HuH-7 (cell line): ENCODE measurements around the gene DNALI1.

Experiments used
- DNase-seq: peaks from one replicate; pipeline ENCODE4 v3.0.0; 2011; ENCODE audit warnings: low spot score

Gene DNALI1

DNA sequence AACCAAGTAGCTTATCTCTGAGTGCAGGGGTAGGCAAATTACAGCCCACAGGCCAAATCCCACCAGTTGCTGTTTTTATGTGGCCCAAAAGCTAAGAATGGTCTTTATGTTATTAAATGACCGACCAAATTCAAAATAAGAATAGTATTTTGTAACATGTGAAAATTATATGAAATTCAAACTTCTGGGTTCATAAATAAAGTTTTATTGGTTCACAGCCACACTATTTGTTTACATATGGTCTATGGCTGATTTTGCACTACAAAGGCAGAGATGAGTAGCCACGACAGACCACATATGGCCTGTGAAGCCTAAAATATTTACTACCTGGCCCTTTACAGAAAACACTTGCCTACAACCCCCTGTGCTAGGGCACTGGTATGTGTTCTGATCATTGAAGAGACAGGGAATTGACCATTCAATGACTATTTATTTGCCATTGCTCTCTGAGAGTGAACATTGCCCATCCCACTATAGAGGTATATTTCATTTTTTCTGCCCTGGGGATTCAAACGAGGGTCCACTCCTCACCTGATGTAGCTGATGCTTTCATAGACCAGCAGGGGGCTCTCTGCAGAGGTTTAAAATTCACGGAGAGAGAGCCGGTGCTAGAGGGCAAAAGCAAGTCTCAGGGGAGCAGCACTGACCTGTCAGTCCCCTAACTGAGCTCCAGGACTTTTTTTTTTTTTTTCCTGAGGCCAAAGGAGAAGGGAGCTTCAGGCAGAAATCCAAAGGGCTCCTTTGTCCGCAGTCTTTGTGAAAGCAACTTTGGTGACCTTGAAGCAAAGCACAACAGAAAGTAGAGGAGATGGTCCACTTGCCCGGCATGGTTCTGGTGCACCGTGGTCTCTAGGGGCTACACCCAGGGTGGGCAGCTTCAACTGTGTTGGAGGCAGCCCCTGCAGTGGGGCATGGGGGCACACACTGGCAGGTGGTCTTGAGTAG, 46.3 kb downstream of the DNALI1 start:
- DNase-seq: peak; percentile 68

DNA sequence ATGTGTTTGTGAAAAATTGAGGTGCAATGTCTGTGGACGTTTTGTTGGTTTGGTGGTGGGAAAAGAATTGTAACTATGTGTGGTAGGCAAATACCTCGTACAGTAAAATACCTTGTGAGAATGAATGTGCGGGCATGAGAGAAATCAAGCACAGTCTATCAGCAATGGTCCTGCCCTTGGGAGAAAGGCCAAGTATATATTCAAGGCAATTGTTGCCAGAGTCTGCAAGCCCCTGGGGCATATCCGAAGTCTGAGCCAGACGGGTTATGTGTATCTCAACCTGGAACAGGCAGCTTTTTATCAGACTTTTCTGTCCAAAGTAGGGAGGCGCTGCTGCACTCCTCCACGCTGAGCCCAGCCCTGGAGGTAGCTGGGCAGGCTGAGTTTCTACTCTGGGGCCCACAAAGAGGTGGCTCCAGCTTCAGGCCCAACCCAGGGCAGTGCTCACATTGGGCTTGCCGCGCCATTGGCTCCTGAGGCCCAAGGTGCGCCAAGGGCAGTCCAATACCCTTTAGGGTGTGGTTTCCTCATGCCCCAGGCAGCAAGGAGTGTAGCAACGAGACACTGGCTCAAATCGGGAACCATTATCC, 48.4 kb downstream of the DNALI1 start:
- DNase-seq: no peak

DNA sequence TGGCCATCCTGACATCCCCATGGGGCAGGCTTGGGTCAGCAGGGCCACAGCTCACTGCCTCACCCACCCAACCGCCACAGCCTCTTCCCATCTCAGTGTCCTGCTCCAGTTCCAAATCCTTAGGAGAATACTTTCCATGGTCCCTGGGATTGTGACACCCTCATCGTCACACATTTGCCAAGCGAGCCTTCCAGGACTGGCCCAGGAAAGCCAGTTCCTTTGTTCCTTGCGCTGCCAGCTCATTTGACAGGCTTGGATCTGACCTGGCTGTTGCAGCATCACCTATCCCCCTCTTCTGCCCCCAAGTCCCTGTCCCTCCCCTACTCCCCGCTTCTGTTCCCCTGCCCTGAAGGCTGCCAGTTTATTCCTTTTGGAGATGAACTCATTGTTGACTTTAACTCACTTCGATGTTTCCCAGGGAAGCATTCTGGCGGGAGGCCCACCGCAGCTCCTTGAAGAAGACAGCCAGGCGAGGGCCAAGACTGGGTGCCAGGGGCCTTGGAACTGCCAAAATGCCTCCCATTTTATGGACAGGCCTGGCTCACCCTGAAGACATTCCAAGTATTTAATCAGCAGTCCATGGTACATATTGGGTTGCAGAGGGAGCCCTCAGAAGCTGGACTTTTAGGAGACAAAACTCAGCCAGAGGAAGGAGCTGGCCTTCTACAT, 49.2 kb downstream of the DNALI1 start:
- no peak for DNase-seq

DNA sequence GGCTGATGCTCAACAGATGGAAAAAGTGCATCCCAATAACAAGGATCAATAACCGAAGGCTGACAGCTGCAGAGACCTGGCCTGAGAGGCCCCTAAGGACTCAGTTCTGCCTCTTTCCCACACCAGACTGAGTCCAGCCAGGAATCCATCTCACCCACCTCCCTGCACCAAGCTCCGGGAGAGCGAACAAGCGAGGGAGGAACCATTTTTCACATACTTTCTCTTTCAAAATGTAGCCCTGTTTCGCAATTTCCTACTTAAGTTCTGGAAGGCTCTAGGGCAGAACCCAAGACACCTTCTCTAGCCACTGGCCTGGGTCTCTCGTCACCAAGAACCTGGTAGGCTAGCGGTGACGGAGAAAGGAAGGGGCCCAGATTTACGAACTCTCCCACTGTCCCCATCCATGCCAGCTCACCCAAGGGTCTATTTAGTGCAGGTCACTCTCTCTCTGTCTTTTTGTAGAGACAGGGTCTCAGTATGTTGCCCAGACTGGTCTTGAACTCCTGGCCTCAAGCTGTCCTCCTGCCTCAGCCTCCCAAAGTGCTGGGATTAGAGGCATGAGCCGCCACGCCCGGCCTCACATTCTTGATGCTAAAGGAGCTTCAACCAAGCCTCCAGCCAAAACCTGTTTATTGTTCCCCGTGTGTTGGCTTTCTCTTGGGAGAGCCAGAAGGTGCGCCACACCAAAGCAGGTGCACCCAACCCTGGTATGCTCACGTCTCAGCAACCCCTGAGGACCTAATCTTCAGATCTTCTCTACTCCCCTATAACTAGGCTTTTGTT, 49.9 kb downstream of the DNALI1 start:
- DNase-seq: no peak

DNA sequence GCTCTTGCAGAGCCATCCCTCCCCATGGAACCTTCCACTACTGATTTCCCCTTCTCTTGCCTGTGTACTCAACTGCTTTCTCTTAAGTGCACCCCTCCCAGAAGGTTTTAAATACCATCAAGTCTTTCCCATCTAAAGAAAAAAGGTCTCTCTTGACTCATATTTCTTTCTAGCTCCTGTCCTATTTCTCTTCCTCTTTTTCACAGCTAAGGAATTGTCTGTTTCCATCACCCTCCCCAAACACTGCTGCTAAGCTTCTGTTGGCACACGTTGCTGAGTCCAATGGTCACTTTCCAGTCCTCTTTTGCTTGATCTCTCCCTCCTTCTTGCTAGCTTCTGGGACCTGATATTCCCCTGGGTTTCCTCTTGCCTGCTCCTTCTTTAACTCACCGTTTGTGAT, 52.3 kb downstream of the DNALI1 start:
- DNase-seq: no peak

DNA sequence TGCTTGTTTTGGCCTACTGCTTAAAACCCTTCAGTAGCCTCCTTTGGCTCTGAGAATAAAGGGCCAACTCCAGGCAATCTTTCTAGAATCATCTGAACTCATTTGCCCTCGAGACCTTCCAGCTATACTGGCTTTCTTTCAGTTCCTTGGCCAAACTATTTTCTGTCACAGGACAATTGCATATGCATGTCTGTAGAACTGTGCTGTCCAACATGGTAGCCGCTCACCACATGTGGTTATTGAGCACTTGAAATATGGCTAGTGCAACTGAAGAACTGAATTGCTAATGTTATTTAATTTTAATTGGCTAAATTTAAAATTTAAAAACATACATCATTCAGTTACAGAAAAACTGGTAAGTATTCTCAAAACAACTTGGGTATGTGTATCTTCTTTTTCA, 53.3 kb downstream of the DNALI1 start:
- DNase-seq: no peak

DNA sequence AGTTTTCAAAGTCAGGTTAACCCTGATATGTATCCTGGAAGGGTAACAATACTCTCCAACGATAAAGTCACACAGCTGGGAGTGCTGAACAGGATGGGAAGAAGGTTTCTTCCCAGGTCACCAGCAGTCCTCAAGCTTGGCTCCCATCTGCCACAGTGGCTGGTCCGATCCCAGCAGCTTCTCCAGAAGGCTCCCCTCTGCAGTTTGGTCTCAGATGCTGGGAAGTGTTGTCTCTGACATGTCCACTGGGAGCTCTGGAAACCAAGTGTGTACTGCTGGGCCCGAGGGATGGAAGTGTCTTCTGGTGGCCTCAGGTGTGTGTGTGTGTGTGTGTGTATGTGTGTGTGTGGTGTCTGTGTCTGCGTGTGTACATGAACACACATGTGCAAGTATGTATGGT, 55.4 kb downstream of the DNALI1 start:
- DNase-seq: no peak

DNA sequence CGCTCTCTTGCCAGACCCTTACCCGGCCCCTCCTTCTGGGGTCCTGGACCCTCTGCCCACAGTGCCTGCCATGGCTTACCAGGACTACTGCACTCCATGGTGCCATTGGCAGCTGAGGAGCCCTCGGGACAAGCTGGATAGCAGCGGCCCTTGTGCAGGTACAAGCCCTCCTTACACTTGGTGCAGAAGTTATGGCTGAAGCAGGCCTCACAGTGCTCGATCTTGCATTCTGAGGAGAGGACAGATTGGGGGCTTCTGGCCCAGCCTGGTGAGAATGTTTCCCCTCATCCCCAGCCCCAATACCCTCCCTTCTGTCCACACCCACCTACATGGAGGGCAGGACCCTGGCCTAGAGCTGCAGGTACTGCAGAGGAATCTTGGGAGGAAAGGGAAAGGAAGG, 57.4 kb downstream of the DNALI1 start:
- DNase-seq: no peak

DNA sequence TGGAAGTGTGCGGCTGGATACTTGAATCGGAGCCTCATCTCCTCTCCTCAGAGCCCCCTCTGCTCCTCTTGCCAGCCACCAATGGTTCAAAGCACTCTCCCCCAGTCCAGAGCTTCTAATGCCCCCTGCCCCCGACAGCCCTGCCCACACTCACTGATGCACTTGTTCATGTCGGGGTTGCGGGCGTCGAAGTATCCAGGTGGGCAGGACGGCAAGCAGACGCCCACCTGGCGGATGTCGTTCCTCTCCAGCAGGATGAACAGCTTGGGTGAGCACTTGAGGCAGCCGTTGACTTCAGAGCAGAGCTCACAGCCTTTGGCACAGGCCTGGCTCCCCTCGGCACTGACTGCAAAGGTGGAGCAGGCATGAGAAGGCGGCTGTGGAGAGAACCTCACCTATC, 59.6 kb downstream of the DNALI1 start:
- DNase-seq: no peak
